Activated CD4-positive, alpha-beta T cell treated with anti-CD3 and anti-CD28 coated beads for 4 hours (primary cell): ENCODE data around the gene HS6ST3.

Experiments used
- DNase-seq, 2 donors: peaks; one replicate each; pipeline ENCODE4 v3.0.0-alpha.2; 2020

The HS6ST3 gene

GRCh38 chr13:96858133-96858826 lies 768.4 kb downstream of the HS6ST3 start:
- no peak for DNase-seq

DNA sequence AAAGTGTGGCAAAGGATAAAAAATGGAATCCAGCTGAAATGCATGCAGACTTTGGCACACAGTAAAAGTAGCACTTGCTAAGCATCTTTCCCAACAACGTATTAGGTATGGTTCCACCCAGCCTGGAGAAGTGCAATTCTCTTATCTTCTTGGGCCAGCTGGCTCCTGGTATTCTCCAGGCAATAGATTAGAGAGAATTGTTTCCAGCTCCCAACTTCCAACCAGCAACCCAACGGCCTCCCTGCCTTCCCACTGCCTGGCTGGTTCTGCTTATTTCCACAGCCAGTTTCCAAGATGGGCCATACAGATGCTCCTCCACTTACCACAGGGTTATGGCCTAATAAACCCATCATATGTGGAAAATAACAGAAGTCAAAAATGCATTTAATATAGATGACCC lies 771.0 kb downstream of the HS6ST3 start:
- no peak for DNase-seq

DNA sequence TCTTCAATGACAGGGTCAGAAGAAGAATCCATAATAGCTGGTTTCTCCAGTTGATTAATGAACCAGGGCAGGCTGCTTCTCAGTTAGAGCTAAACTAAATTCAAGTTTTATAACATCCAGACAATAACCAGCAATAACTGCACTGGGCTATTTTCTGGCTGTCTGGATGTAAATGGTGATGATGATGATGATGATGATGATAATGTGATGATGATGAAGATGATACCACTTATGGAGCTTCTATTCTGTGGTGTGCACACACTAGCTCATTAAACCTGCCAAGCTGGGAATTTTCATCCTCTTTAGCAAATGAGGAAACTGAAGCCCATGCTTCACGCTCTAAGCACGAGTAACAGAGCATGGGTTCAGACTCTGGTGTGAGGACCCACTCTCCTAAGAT lies 772.2 kb downstream of the HS6ST3 start:
- no peak for DNase-seq

GRCh38 chr13:96862999-96863398 lies 773.1 kb downstream of the HS6ST3 start:
- no peak for DNase-seq

- DNase-seq: no peak
Observed at GRCh38 chr13:96871469-96871868, 781.6 kb downstream of the HS6ST3 start.

- DNase-seq: no peak
Observed at GRCh38 chr13:96880419-96880818, 790.5 kb downstream of the HS6ST3 start.
